ENCODE measurements around the gene KTN1.

KTN1 gene

GRCh38 chr14:55574988-55575387 lies 5.0 kb upstream of the KTN1 start:
- no peak for DNase-seq (ENCODE audit: low read depth in 1 of 2, low spot score in 1 of 2)

- DNase-seq (ENCODE audit: low read depth in 1 of 2, low spot score in 1 of 2) = no peak
These were observed 2.8 kb upstream of the KTN1 start for GRCh38 chr14:55577229-55577628.

GRCh38 chr14:55578511-55578910 lies 1.5 kb upstream of the KTN1 start:
- no peak for DNase-seq (ENCODE audit: low read depth in 1 of 2, low spot score in 1 of 2)

- peak; percentile 23 to 26 for DNase-seq (ENCODE audit: low read depth in 1 of 2, low spot score in 1 of 2)
These were observed 699 bp downstream of the KTN1 start for GRCh38 chr14:55580470-55581341.

GRCh38 chr14:55581342-55581771 lies 1.4 kb downstream of the KTN1 start:
- DNase-seq (ENCODE audit: low read depth in 1 of 2, low spot score in 1 of 2) = no peak

- DNase-seq (ENCODE audit: low read depth in 1 of 2, low spot score in 1 of 2) = no peak
These were observed 2.7 kb downstream of the KTN1 start for GRCh38 chr14:55582746-55583145.

GRCh38 chr14:55583942-55584468 lies 4.0 kb downstream of the KTN1 start:
- no peak for DNase-seq (ENCODE audit: low read depth in 1 of 2, low spot score in 1 of 2)

GRCh38 chr14:55585854-55586253 lies 5.8 kb downstream of the KTN1 start:
- no peak for DNase-seq (ENCODE audit: low read depth in 1 of 2, low spot score in 1 of 2)

- no peak for DNase-seq (ENCODE audit: low read depth in 1 of 2, low spot score in 1 of 2)
These were observed 6.4 kb downstream of the KTN1 start for GRCh38 chr14:55586411-55586810.

GRCh38 chr14:55587847-55588246 lies 7.8 kb downstream of the KTN1 start:
- DNase-seq (ENCODE audit: low read depth in 1 of 2, low spot score in 1 of 2) = no peak

- no peak for DNase-seq (ENCODE audit: low read depth in 1 of 2, low spot score in 1 of 2)
These were observed 8.3 kb downstream of the KTN1 start for GRCh38 chr14:55588259-55588699.

- DNase-seq (ENCODE audit: low read depth in 1 of 2, low spot score in 1 of 2) = no peak
These were observed 9.2 kb downstream of the KTN1 start for GRCh38 chr14:55589171-55589570.

- no peak for DNase-seq (ENCODE audit: low read depth in 1 of 2, low spot score in 1 of 2)
These were observed 12.4 kb downstream of the KTN1 start for GRCh38 chr14:55592436-55592835.

- no peak for DNase-seq (ENCODE audit: low read depth in 1 of 2, low spot score in 1 of 2)
These were observed 13.7 kb downstream of the KTN1 start for GRCh38 chr14:55593698-55594097.

GRCh38 chr14:55599250-55599879 lies 19.4 kb downstream of the KTN1 start:
- DNase-seq (ENCODE audit: low read depth in 1 of 2, low spot score in 1 of 2) = no peak

GRCh38 chr14:55600784-55601561 lies 21.0 kb downstream of the KTN1 start:
- no peak for DNase-seq (ENCODE audit: low read depth in 1 of 2, low spot score in 1 of 2)

- no peak for DNase-seq (ENCODE audit: low read depth in 1 of 2, low spot score in 1 of 2)
These were observed 23.5 kb downstream of the KTN1 start for GRCh38 chr14:55603401-55603953.

GRCh38 chr14:55604488-55604887 lies 24.5 kb downstream of the KTN1 start:
- no peak for DNase-seq (ENCODE audit: low read depth in 1 of 2, low spot score in 1 of 2)

GRCh38 chr14:55604900-55605418 lies 25.0 kb downstream of the KTN1 start:
- DNase-seq (ENCODE audit: low read depth in 1 of 2, low spot score in 1 of 2) = no peak

GRCh38 chr14:55605793-55606192 lies 25.8 kb downstream of the KTN1 start:
- DNase-seq (ENCODE audit: low read depth in 1 of 2, low spot score in 1 of 2) = no peak

- no peak for DNase-seq (ENCODE audit: low read depth in 1 of 2, low spot score in 1 of 2)
These were observed 27.4 kb downstream of the KTN1 start for GRCh38 chr14:55607386-55607785.
